ENCODE results near the gene CLASP2.
"Not testable (repeated sequence)": the region's sequence is repeated elsewhere in the genome, so short reads cannot be mapped to it uniquely, and the experiment has no call there.

Gene CLASP2

DNA sequence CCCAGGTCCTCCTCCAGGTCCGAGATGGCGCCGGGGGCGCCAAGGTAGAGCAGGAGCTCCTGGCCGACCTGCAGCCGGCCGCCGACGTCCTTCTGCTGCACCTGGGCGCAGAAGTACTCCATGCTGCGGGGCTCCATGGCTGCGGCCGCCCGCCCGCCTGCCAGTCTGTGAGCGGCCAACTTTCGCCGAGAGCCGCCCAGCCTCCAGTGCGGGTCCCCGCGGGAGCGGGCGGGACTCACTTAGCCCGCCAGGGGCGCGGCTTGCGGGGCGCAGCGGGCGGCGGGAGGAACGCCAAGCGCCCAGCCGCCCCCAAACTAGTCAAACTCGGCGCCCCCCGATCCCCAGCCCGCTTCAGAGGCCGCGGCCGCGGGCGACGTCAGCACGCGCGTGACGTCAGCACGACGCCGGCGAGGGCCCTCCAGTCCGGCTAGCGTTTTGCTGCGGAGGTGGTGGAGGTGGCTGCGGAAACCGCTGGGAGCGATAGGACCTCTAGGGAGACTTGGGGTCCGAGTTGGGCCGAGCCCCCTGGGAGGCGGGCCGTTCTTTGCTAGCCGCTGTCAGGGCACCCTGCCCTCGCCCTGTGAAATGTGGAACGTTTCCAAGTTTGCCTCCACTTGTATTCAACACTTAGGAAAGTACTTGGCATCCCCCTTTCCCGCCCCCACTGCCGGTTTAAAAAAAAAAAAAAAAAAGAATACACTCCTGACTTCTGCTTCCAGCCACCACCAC is at the start of gene CLASP2:
Gene CLASP2 (minus strand): TSS at position 389 of the 729 bp plus-strand sequence. CDS start 252 bp downstream, at position 137.
- DNase-seq = peak; percentile 88

DNA sequence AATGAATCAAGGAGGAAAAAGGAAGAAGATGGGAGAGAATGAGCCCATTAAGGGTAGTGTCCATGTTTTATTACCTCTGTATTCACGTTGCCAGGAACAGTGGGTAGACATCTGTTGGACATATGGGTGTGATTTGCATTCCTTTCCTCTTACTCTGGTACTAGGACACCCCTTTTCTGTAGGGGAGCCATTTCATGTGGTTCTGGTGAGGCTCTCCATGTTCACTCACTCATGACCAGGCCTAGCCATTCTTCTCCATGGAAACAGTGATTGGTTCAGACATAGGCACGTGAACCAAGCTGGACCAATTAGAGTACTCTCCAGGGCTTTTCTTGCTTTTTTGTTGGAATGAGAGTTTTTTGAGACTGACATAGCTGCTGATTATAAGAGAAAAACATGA is 40.8 kb upstream of the CLASP2 start:
- DNase-seq = no peak

GRCh38 chr3:33758281-33758680 is 40.2 kb upstream of the CLASP2 start:
- no peak for DNase-seq

DNA sequence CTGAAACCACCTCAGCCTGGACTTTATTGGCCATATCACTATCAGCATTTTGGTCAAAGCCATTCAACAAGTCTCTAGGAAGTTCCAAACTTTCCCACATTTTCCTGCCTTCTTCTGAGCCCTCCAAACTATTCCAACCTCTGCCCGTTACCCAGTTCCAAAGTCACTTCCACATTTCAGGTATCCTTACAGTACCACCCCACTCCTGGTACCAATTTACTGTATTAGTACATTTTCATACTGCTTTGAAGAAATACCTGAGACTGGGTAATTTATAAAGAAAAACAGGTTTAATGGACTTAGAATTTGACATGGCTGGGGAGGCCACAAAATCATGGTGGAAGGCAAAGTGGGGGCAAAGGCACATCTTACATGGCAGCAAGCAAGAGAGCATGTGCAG is 36.3 kb upstream of the CLASP2 start:
- not testable (repeated sequence) for DNase-seq

- DNase-seq = no peak
These were observed 33.3 kb upstream of the CLASP2 start for GRCh38 chr3:33751336-33751735.

DNA sequence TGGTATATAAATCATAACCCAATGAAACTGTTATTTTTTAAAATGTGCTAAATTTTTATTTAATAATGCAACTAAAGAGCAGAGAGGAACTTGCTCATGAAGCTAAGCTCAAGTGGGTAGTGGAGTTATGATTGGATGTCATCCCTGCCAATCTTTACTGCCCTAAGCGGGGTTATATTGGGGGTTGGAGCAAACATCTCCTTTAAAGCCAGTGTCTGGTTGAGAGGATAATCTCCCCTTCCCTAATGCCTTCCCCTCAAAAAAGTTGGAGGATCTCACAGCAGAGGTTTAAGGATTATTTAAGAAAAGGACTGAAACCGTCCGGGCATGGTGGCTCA is 32.1 kb upstream of the CLASP2 start:
- peak; percentile 57 for DNase-seq

- DNase-seq = peak; percentile 3
These were observed 31.6 kb upstream of the CLASP2 start for GRCh38 chr3:33749546-33750210.

DNA sequence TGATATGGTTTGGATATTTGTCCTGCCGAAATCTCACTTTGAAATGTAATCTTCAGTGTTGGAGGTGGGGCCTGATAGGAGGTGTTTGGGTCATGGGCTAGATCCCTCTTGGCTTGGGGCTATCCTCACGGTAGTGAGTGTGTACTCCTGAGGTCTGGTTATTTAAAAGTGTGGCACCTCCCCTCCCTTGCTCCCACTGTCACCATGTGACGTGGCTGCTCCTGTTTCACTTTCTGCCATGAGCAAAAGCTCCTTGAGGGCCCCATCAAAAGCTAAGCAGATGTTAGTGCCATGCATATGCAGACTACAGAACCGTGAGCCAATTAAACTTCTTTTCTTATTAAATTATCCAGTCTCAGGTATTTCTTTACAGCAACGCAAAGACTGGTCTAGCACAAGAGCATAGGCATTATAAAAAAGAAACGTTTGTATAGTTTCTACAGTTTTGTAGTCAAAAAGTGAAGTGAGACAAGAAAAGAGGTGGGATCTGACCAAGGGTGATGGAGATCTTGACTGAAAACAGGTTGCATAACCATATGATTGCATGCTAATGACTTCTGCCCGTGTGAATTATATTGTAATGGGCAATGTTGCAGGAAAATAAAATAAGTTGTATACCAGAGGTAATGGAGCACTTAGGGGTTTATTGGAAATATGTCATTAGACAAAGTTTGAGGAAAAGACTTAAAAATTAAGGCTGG is 28.5 kb upstream of the CLASP2 start:
- no peak for DNase-seq

GRCh38 chr3:33737146-33737545 is 19.1 kb upstream of the CLASP2 start:
- DNase-seq = no peak

GRCh38 chr3:33732394-33732793 is 14.3 kb upstream of the CLASP2 start:
- DNase-seq = peak; percentile 7

GRCh38 chr3:33729993-33730392 is 11.9 kb upstream of the CLASP2 start:
- no peak for DNase-seq

GRCh38 chr3:33724256-33724655 is 6.2 kb upstream of the CLASP2 start:
- DNase-seq = no peak

DNA sequence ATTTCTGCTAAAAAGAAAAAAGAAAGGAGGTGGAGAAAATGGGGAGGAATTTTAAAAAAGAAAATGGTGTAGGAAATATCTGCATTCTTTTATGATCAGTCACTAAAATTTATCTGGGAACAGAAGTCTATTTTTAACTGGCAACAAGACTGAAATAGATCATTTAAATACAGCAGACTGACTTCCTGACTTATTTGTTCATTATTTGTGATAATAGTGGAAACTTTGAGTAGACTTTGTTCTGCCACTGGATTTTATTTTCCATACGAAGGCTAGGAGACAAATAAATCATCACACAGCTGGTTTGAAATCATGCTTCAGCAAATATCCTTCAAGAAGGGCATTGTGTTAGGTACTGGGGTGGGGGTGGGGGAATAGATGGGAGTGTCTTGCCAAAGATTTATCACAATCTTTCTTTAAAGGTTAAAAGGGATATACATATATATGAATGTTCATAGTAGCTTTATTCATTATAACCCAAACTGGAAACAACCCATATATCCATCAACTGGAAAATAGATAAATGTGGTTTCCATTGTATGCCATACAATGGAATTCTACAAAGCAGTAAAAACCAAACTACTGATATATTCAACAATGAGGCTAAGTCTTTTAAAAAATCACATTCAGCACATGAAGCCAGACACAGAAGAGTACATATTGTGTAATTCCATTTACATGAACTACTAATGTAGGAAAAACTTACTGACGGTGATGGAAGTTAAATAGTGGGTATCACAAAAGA is 4.7 kb upstream of the CLASP2 start:
- no peak for DNase-seq

DNA sequence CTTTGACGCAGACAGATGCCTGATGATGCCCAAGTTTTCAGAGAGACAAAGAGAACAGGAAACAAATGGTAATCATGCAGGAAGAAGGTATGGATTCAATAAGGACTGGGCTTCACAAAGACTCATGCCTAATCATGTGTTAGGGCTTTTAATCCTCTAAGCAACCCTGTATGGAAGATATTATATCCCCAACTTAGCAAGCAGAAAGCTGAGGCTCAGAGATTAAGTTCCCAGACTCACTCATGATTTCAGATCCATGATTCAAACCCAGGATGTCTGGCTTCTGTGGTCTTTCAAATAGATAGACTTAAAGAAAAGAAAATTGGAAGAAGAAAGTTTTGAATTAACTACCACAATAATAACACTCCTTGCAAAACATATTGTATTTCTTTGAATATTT is 4.1 kb upstream of the CLASP2 start:
- DNase-seq = peak; percentile 37

- DNase-seq = no peak
These were observed 497 bp upstream of the CLASP2 start for GRCh38 chr3:33718595-33718907.

DNA sequence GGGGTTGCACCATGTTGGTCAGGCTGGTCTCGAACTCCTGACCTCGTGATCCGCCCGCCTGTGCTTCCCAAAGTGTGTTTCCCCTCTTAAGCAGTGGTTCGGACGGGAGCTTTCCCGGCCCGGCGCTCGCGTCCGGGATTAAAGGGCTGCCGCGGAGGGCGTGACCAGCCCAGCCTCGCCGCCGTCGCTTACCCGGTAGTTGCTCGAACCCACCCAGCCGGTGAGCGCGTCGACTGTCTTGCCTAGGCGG is 513 bp downstream of the CLASP2 start:
- peak; percentile 71 for DNase-seq

- DNase-seq = no peak
These were observed 1.8 kb downstream of the CLASP2 start for GRCh38 chr3:33716227-33716626.

- no peak for DNase-seq
These were observed 7.0 kb downstream of the CLASP2 start for GRCh38 chr3:33711100-33711499.

DNA sequence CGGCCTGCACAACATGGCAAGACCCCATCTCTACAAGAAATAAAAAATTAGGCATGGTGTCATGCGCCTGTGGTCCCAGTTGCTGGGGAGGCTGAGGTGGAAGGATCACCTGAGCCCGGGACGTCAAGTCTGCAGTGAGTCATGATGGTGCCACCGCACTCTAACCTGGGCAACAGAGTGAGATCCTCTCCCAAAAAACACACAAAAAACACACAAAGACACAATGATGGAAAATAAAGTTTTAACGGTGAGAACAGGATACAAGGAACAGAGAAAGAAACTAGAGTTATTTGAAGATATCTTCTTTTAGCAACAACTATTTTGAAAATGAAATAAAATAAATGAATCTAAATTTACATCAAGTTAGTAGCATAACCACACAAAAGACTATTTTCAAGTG is 12.0 kb downstream of the CLASP2 start:
- DNase-seq = no peak

GRCh38 chr3:33704891-33705290 is 13.2 kb downstream of the CLASP2 start:
- DNase-seq = no peak

- DNase-seq = no peak
These were observed 18.8 kb downstream of the CLASP2 start for GRCh38 chr3:33699275-33699674.

GRCh38 chr3:33694944-33695343 is 23.1 kb downstream of the CLASP2 start:
- DNase-seq = no peak

GRCh38 chr3:33690341-33690740 is 27.7 kb downstream of the CLASP2 start:
- DNase-seq = no peak

All from NCI-H82 (cell line).